ENCODE measurements around the gene FCN1.

DNA sequence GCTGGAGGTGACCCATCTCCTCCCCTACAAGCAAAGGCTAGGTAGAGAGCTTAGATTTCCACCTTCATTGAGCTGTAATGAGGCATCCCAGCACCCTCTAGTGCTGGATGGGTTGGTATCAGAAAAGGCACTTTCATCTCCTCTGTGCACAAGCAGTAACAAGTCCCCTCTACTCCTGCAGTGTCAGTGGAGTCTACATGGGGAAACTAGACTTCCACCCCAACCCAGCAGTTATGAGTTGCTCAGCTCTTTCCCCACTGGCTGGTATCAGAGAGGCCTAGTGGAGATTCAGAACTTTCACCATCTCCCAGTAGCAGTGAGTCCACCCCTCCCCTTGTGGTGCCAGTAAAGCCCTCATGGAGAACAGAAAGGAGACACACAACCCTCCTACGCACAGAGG, 17.9 kb downstream of the FCN1 start:
- TF ChIP-seq, protein P1, sequence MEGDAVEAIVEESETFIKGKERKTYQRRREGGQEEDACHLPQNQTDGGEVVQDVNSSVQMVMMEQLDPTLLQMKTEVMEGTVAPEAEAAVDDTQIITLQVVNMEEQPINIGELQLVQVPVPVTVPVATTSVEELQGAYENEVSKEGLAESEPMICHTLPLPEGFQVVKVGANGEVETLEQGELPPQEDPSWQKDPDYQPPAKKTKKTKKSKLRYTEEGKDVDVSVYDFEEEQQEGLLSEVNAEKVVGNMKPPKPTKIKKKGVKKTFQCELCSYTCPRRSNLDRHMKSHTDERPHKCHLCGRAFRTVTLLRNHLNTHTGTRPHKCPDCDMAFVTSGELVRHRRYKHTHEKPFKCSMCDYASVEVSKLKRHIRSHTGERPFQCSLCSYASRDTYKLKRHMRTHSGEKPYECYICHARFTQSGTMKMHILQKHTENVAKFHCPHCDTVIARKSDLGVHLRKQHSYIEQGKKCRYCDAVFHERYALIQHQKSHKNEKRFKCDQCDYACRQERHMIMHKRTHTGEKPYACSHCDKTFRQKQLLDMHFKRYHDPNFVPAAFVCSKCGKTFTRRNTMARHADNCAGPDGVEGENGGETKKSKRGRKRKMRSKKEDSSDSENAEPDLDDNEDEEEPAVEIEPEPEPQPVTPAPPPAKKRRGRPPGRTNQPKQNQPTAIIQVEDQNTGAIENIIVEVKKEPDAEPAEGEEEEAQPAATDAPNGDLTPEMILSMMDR (IDR thresholded peaks at IDR 0.05; ENCODE audit: low read length): no peak
- no peak for TF ChIP-seq EZH2 (optimal IDR thresholded peaks at IDR 0.05; ENCODE audit: low read depth, low read length)
